Lower leg skin (tissue), 4 donors: ENCODE data around the gene ZNF407. TPM values are rescaled to one million over a fixed set of nuclear protein-coding genes. Genes with fewer than 3 reads are reported as not detected.

Experiments used
- DNase-seq, 2 donors: peaks; one replicate each; pipeline ENCODE4 v3.0.0-alpha.2; 2019; ENCODE audit warnings: low spot score in 2 of 2
- H3K4me3 ChIP-seq: fragments of 200-600 bp; sonication (generic); 2 replicates; pipeline ENCODE4 v1.5.1; 2017; ENCODE audit warnings: mild to moderate bottlenecking, low read depth; ENCODE audit not compliant: poor library complexity, severe bottlenecking
- POLR2A ChIP-seq, 2 donors: fragments of 450-650 bp; IDR thresholded peaks; one replicate each; pipeline ENCODE4 v1.6.1; 2016 to 2017; ENCODE audit warnings: antibody characterized with exemption in 2 of 2, mild to moderate bottlenecking in 1 of 2, moderate library complexity in 1 of 2
- WGBS, 2 donors: methylation state at CpG; one replicate each; pipeline ENCODE4 v1.1.5; 2018; 5-methylcytosine and 5-hydroxymethylcytosine counted together
- intact Hi-C: fragments of 100-400 bp; cut with DNase I; formaldehyde crosslinking; loops from one replicate; pipeline ENCODE4 v1.15.0; 2023; ENCODE audit warnings: low total_unique reads
- total RNA-seq, 4 donors: library from RNA; depleted of rRNA; stranded (reverse); fragments of >200 nt; gene quantifications; one replicate each; pipeline ENCODE4 v1.1.0, GENCODE V29; 2016
- TF ChIP-seq, protein P1 (sequence below), 3 donors: fragments of 450-650 bp; IDR thresholded peaks; one replicate each; pipeline ENCODE4 v1.5.1; 2016; ENCODE audit warnings: antibody characterized with exemption in 3 of 3, mild to moderate bottlenecking in 3 of 3, moderate library complexity in 2 of 3

The ZNF407 gene
- total RNA-seq, 4 donors from 2014 or later: 7.0 to 13.9 (median 10.9) TPM

- no peak overlapping the region for H3K4me3 ChIP-seq
- intact Hi-C loops: no loop called here
- WGBS, 2 donors: 81 to 90% methylated on average over 8 of the region's 8 CpGs
- DNase-seq: no peak
- no peak for TF ChIP-seq POLR2A (IDR thresholded peaks at IDR 0.05)
- TF ChIP-seq, protein P1, sequence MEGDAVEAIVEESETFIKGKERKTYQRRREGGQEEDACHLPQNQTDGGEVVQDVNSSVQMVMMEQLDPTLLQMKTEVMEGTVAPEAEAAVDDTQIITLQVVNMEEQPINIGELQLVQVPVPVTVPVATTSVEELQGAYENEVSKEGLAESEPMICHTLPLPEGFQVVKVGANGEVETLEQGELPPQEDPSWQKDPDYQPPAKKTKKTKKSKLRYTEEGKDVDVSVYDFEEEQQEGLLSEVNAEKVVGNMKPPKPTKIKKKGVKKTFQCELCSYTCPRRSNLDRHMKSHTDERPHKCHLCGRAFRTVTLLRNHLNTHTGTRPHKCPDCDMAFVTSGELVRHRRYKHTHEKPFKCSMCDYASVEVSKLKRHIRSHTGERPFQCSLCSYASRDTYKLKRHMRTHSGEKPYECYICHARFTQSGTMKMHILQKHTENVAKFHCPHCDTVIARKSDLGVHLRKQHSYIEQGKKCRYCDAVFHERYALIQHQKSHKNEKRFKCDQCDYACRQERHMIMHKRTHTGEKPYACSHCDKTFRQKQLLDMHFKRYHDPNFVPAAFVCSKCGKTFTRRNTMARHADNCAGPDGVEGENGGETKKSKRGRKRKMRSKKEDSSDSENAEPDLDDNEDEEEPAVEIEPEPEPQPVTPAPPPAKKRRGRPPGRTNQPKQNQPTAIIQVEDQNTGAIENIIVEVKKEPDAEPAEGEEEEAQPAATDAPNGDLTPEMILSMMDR (IDR thresholded peaks at IDR 0.05): no peak
These were observed 26.8 kb downstream of the ZNF407 start for GRCh38 chr18:74624466-74624865.

GRCh38 chr18:74625157-74625556 is 27.5 kb downstream of the ZNF407 start:
- H3K4me3 ChIP-seq: no peak overlapping the region
- no peak for DNase-seq
- intact Hi-C loops: no loop called here
- 76 to 77% methylated on average over 5 of the region's 5 CpGs for WGBS, 2 donors
- TF ChIP-seq POLR2A (IDR thresholded peaks at IDR 0.05): no peak
- TF ChIP-seq, protein P1 (IDR thresholded peaks at IDR 0.05): no peak

DNA sequence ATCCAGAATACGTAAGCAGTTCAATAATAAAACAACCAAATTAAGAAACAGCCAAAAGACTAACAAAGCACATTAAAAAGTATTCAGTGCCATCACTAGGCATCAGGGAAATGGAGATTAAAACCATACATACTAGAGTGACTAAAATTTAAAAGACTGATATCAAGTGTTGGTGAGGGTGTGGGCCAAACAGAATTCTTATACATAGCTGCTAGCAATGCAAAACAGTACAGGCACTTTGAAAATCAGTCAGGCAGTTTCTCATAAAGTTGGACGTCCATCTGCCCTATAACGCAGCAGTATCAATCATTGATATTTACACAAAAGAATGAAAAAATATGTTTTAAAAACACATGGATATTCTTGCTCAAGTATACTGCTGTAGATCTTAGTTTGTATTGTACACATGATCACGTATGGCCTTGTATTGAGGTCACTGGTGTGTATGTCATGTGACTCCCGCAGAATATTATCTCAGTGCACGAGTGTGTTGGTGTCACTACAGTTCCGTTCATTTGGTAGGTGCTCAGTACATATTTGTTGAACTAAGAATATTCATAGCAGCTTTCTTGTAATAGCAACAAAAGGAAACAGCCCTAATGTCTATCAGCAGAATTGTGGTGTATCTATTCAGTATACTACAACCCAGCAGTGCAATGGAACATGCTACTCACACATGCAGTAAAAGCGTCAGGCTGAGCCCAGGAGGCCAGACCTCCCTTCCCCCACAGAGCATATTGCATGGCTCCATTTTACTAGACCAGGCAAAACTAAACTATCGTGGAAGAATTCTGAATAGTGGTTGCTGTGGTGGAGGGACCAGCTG is 28.6 kb downstream of the ZNF407 start:
- no peak overlapping the region for H3K4me3 ChIP-seq
- intact Hi-C loops: no loop called here
- no peak for TF ChIP-seq POLR2A (IDR thresholded peaks at IDR 0.05)
- TF ChIP-seq, protein P1 (IDR thresholded peaks at IDR 0.05): no peak
- WGBS, 2 donors: 87 to 89% methylated on average over 9 of the region's 9 CpGs
- no peak for DNase-seq

- intact Hi-C loops: no loop called here
- no peak overlapping the region for H3K4me3 ChIP-seq
- WGBS, 2 donors: 84 to 86% methylated on average over 6 of the region's 6 CpGs
- DNase-seq: no peak
- no peak for TF ChIP-seq POLR2A (IDR thresholded peaks at IDR 0.05)
- TF ChIP-seq, protein P1 (IDR thresholded peaks at IDR 0.05): no peak
These were observed 33.1 kb downstream of the ZNF407 start for GRCh38 chr18:74630804-74631203.

GRCh38 chr18:74631212-74631611 is 33.5 kb downstream of the ZNF407 start:
- intact Hi-C loops: no loop called here
- TF ChIP-seq, protein P1 (IDR thresholded peaks at IDR 0.05): no peak
- TF ChIP-seq POLR2A (IDR thresholded peaks at IDR 0.05): no peak
- no peak overlapping the region for H3K4me3 ChIP-seq
- DNase-seq: no peak
- WGBS, 2 donors: 80 to 81% methylated on average over 2 of the region's 2 CpGs
